Measurements from ENCODE around the gene PCK2. TPM values are rescaled to one million over a fixed set of nuclear protein-coding genes. Genes with fewer than 3 reads are reported as not detected.
A peak's percentile ranks its signal among the peaks of the same experiment; 100 is the strongest.

PCK2 gene
- total RNA-seq, 2 donors from 2014 or later, result 1.8 to 10.7 TPM

- TF ChIP-seq, protein P1, sequence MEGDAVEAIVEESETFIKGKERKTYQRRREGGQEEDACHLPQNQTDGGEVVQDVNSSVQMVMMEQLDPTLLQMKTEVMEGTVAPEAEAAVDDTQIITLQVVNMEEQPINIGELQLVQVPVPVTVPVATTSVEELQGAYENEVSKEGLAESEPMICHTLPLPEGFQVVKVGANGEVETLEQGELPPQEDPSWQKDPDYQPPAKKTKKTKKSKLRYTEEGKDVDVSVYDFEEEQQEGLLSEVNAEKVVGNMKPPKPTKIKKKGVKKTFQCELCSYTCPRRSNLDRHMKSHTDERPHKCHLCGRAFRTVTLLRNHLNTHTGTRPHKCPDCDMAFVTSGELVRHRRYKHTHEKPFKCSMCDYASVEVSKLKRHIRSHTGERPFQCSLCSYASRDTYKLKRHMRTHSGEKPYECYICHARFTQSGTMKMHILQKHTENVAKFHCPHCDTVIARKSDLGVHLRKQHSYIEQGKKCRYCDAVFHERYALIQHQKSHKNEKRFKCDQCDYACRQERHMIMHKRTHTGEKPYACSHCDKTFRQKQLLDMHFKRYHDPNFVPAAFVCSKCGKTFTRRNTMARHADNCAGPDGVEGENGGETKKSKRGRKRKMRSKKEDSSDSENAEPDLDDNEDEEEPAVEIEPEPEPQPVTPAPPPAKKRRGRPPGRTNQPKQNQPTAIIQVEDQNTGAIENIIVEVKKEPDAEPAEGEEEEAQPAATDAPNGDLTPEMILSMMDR (IDR thresholded peaks at IDR 0.05), result no peak
- DNase-seq (ENCODE audit: low spot score), result no peak
- peaks cover 0 to 35% of the 10 kb centered on the region in 2 donors for H3K4me1 ChIP-seq
- no peaks in the 10 kb centered on the region for H3K27me3 ChIP-seq
- no peaks in the 10 kb centered on the region for H3K36me3 ChIP-seq
- peak overlapping the region; percentile 86 to 94 for H3K27ac ChIP-seq
- H3K4me3 ChIP-seq, result peak overlapping the region; percentile 39
- no peaks in the 10 kb centered on the region for H3K9me3 ChIP-seq
Measured at GRCh38 chr14:24130717-24131548, 36.8 kb downstream of the PCK2 start.

DNA sequence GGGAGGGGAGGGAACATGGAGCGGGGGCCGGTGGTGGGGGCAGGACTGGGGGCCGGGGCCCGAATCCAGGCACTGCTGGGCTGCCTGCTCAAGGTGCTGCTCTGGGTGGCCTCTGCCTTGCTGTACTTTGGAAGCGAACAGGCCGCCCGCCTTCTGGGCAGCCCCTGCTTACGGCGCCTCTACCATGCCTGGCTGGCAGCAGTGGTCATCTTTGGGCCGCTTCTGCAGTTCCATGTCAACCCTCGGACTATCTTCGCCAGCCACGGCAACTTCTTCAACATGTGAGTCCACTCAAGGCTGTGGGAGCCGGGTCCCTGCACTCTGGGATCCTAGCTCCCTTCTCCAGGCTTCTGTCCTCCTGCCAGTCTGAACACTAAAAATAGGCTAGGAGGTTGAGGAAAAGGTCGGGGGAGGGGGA, 37.4 kb downstream of the PCK2 start:
- no peaks in the 10 kb centered on the region for H3K27me3 ChIP-seq
- no peak for DNase-seq (ENCODE audit: low spot score)
- peaks cover 0 to 38% of the 10 kb centered on the region in 2 donors for H3K4me1 ChIP-seq
- TF ChIP-seq, protein P1 (IDR thresholded peaks at IDR 0.05), result no peak
- H3K27ac ChIP-seq, result peak overlapping the region; percentile 86 to 94
- peak overlapping the region; percentile 39 for H3K4me3 ChIP-seq
- no peaks in the 10 kb centered on the region for H3K9me3 ChIP-seq
- no peaks in the 10 kb centered on the region for H3K36me3 ChIP-seq

GRCh38 chr14:24132061-24132685, 38.1 kb downstream of the PCK2 start:
- DNase-seq (ENCODE audit: low spot score), result no peak
- H3K4me1 ChIP-seq, result peaks cover 0 to 44% of the 10 kb centered on the region in 2 donors

DNA sequence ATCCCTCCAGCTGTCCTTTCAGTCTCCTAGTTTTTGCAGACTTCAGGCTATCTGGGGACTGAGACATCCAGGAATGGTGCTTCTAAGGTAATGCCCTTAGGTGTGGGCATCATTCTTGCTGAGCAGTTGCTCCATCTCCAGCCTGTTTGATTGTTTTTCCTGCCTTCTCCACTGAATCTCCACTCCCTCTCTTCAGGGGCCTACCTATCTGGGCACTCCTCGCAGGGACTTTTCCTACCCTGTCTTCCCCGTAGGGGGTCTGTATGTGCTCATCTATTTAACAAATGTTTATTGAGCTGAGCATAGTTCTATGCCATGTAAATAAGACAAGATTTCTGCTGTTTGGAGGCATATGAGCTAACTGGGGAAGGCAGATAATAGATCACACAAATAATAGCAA, 38.9 kb downstream of the PCK2 start:
- Histone ChIP-seq H3K9me3 (no peaks in the 10 kb centered on the region), H3K27ac (peak overlapping the region; percentile 86 to 94), H3K4me3 (peak overlapping the region; percentile 39), H3K36me3 (peaks cover 4% of the 10 kb centered on the region), H3K4me1 (peaks cover 0 to 48% of the 10 kb centered on the region in 2 donors), H3K27me3 (no peaks in the 10 kb centered on the region)
- no peak for DNase-seq (ENCODE audit: low spot score)
- TF ChIP-seq, protein P1 (IDR thresholded peaks at IDR 0.05), result no peak

More at GRCh38 chr14:24132061-24132685, 38.1 kb downstream of the PCK2 start:
- peak overlapping the region; percentile 39 for H3K4me3 ChIP-seq
- H3K36me3 ChIP-seq, result no peaks in the 10 kb centered on the region
- peak overlapping the region; percentile 86 to 94 for H3K27ac ChIP-seq
- no peaks in the 10 kb centered on the region for H3K27me3 ChIP-seq
- TF ChIP-seq, protein P1 (IDR thresholded peaks at IDR 0.05), result no peak
- H3K9me3 ChIP-seq, result no peaks in the 10 kb centered on the region

DNA sequence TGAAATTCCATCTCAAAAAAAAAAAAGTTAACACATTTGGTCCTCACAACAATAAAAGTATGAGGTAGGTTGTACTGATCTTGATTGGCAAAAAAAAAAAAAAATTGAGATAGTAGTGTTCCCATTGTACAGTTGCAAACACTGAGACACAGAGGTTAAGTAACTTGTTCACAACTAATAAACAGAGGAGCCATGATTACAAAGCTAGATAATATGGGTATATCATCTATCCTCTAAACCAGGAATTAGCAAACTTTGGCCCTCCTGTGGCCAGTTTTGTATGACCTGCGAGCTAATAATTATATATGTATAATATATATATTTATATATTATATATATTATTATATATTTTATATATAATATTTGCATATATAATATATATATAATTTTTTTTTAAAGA, 39.6 kb downstream of the PCK2 start:
- H3K4me3 ChIP-seq, result no peak overlapping the region
- peaks cover 12% of the 10 kb centered on the region for H3K36me3 ChIP-seq
- TF ChIP-seq, protein P1 (IDR thresholded peaks at IDR 0.05), result no peak
- no peaks in the 10 kb centered on the region for H3K9me3 ChIP-seq
- no peaks in the 10 kb centered on the region for H3K27me3 ChIP-seq
- H3K27ac ChIP-seq, result no peak overlapping the region
- no peak for DNase-seq (ENCODE audit: low spot score)
- peaks cover 0 to 56% of the 10 kb centered on the region in 2 donors for H3K4me1 ChIP-seq
